HG02852 (cell line): ENCODE data around the gene ALX4.

Source experiments
- ATAC-seq: cut with Tn5 transposase; IDR thresholded peaks from one replicate; pipeline ENCODE4 v1.9.1; 2021; ENCODE audit warnings: mild to moderate bottlenecking, moderate library complexity; ENCODE audit not compliant: unreplicated experiment

Gene ALX4

DNA sequence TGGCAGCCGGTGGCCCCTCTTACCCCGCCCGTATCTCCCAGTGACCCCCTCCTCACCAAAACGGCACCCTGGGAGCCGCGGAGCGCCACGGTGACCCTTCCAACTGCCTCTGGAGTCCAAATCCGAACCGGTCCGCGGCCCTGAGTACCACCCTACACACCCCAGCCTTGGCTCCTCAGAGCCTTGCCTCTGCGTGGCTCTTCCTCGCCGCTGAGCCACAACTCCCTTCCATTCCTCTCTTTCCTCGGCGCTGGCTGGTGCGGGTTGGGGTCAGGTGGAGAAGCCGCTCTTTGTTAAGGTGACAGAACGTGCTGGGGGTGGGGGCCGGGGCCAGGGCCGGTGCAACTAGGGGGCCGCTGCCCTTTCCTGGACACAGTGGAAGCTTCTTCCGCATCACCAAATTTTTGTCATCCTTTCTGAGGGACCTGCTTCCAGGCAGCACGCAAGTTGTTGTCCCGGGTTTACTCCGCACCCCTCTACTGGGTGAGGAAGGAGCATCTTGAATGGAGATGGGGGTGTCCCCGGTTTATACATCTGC lies 6.5 kb downstream of the ALX4 start:
- no peak for ATAC-seq

DNA sequence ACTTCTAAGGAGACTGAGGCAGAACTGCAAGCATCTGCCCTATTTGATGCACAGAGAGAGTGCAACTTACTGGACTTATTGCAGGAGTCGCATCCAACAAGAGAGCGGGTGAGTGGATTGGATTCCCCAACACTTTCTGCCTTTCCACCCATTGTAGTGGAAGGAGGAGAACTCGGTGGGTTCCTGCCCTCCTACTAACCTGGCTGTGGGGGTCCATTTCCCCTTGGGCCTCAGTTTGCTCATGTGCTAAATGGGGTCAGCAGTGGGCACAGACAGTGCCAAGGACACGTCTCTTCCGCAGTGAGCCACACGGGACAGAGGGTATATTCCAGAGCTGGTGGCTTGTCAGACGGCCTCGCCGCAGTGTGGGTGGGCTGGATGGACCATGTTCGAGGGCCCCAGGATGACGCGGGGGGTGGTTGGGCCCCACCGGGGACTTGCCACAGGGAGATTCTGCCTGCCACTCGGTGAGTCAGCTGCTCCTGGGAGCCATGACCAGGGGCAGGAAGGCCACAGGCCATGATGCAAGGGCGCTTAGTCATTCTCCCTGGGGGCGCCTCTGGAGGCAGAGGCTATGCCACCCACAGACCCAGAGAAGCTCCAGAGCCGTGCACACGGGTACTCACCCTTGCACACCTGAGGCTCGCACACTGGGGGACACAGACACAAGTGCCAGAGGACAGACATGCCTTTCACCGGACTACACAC lies 8.2 kb downstream of the ALX4 start:
- no peak for ATAC-seq

DNA sequence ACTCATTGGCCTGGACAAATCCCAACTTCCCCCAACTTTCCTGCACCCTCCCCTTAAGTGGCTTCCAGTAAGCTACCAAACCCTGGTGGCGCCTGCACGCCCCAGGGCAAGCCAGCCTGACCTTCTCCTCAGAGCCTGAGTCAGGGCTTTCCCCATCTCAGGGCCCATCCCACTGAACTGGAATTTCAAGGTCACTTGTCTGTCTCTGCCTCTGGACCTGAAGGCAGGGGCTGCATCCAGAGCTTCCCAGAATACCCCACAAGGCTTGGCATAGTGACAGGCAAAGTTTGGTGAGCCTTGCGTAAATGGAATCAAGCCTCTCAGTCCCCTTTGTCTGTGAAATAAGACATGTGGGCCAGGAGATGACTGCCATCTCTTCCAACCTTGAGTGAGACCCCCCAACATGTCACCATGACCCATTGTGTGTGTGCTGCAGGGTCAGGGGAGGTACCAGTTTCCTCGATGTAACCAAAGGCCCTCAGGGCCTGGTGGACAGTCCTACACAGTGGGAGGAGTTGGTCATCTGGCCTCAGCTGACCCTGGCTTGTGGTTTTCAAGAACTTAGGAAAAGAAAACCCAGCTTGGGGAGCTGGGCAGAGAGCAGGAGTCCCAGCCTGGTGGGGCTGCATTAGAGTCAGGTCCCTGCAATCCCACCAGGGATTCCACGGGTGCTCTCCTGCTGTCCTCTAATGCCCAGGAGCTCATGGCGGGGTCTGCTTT lies 8.9 kb downstream of the ALX4 start:
- no peak for ATAC-seq

GRCh38 chr11:44298862-44299261 lies 11.1 kb downstream of the ALX4 start:
- no peak for ATAC-seq

GRCh38 chr11:44290208-44290607 lies 19.7 kb downstream of the ALX4 start:
- no peak for ATAC-seq

DNA sequence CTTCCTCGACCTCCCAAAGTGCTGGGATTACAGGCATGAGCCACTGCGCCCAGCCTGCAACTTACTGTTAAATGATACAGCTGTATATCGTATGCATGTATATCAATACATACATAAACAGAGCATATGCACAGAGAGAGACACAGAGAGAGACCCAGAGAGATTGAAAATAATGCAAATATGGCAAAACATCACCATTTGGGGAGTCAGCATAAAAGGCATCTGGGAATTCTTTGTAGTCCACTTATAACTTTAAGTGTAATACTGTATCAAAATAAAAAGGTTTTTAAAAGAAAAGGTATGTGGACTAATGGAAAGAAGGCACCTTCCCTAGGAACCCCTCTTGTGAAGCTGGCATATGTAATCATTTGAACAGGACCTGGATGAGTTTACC lies 21.8 kb downstream of the ALX4 start:
- ATAC-seq, result no peak

GRCh38 chr11:44286911-44287310 lies 23.0 kb downstream of the ALX4 start:
- no peak for ATAC-seq

GRCh38 chr11:44286268-44286880 lies 23.6 kb downstream of the ALX4 start:
- ATAC-seq, result no peak

GRCh38 chr11:44285756-44286155 lies 24.2 kb downstream of the ALX4 start:
- no peak for ATAC-seq

- no peak for ATAC-seq
These were observed 27.3 kb downstream of the ALX4 start for GRCh38 chr11:44282620-44283019.

- ATAC-seq, result no peak
These were observed 28.8 kb downstream of the ALX4 start for GRCh38 chr11:44281151-44281550.

DNA sequence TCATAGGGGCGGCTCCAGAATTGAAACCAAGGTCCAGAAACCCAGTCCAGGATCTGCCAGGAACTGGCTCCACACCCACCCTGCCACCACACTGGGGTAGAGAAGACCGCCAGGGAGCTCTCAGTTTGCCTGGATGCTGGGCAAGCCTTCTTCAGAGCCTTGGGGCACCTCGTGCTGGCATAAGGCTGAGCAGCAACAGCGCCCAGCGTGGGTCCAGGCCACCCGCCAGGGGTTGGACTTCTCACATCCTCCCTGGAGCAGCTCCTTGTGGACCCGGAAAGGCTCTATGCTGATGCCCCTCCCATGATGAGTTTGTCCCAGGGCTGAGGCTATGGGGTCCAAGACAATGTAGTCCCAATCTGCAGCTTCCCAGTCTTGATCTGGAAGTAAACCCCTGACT lies 29.7 kb downstream of the ALX4 start:
- ATAC-seq, result no peak

GRCh38 chr11:44279483-44279882 lies 30.5 kb downstream of the ALX4 start:
- ATAC-seq, result no peak

DNA sequence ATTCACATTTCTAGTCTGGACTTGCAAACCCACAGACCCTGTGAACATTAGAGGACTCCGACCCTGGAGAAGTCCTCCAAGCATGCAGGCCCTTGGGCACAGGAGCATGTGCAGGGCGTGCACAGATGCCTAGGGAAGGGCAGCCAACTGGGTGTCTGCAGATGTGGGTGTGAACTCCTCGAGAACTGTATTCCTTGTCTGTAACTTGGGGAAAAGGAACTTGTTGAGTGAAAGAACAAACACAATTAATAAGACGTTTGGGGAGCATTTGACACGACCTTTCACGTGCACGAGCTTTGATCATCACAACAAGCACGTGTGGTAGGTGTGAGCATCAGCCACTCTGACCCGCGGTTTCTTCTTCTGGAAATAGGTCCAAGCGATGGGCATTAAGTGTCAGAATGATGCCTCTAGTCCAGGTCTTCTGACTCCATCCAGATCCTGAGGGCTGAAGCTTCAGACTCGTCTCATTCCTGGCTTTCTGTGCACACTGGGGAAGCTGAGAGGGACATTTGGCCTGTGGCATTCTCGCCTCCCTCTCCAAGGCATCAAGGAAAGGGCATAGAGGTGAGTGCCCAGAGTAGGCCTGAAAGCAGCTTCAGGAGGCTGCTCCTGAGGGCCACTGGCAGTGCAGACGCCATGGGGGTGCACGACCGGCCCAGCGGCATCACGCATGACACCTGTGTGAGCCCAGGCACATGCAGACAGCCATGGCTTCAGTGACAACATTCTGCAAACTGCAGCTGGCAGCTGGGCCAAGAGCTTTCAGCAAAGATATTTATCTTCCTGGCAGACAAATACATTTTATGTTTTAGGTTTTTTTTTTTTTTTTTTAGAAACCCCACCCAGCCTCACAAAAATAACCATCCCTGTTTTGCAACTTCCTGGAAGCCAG lies 32.5 kb downstream of the ALX4 start:
- no peak for ATAC-seq

DNA sequence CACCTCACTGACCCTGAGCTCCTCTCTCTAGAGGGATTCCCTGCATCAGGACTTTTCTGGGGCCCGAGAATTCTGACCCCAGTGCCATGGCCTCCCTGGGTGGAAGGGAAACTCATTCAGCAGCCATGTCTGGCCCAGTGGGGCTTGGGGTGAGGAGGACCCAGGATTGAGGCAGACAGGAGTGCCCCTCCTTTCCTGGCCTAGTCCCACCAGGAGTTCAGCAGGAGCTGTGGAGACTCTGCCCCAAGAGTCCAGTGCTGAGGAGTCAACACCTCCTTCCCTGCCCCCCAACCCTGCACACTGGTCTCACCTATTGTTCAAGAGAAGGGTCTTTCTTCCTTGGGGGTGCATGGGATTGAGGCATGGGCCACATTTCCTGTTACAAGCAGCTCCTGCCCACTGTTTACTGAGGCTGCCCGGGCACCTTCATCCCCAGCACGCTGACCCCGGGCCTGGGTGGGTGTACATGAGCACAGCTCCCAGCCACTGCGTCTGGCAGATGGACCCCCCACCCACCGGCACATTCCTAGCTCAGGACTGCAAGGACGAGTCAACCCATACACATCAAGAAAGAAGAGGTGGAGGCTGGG lies 33.9 kb downstream of the ALX4 start:
- no peak for ATAC-seq

DNA sequence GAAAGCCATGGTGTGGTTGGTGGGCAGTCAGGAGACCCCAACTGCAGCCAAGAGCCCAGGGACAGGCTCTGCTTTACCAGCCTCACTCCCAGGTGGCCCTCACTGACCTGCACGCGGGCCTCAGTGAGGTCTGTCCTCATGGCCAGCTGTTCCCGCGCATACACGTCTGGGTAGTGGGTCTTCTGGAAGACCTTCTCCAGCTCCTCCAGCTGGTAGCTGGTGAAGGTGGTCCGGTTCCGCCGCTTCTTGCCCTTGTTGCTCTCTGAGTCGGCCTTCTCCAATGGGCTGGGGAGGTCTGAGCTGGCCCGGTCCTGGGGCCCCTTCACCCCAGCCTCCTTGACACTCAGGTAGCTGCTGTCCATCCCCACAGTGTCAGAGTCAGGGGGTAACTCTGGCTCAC lies 34.7 kb downstream of the ALX4 start:
- no peak for ATAC-seq

- no peak for ATAC-seq
These were observed 35.5 kb downstream of the ALX4 start for GRCh38 chr11:44274404-44274803.

DNA sequence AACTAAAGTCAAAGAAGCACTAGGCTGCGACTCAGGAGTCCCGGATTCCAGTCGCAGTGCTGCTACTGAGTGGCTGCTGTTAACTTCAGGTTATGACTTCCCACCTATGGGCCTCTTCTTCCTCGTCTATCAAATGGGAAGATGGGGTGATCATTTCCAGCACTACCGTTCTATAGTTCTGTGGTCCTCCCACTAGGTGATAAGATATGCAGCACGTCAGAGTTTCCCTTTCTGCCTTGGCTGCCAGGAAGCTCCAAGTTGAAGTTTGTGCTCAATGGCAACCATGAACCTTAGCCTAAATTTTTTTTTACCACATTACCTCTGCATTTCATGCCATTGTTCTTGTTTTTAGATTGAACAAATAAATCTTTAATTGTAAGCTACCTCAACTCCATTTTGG lies 38.7 kb downstream of the ALX4 start:
- ATAC-seq, result no peak

DNA sequence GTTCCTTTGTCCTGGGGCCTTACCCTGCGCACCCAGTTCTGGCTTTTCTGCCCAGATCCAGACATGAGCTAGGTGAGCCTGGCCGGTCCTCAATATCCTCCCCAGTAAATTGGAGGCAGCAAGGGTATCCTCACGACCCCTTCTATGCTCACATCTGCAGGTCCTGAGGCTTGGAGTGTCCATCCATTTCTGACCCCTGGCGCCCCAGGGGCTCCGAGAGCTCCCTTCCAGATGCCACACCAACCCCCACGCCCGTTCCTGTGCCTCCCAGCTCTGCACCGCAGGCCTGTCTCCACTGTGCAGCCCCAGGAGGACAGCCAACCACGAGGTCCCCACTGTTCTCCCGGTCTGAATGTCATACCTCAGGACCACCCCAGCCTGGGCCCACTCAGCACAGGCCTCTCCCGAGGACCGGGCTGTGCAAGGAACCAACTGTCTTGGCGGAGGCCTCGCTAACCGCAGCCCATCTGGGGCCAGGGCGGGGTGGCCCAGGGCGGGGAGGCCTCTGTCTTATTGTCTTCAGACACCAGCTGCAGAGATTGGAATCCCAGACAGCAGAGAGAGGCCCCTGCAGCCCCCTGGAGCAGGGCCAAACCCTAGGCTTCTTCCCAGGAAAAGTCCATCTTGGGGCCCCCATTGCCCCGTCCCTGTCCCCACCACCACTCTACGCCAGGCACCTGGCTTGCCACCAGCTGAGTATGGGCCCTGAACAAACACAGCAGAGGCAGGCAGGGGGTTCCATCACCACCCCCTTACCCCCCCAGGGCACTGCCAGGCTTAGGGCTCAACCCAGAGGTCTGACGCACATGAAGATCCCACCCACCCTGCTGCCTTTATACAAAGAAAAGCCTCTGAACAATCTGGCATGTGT lies 39.3 kb downstream of the ALX4 start:
- ATAC-seq, result no peak
